Mucosa of stomach (tissue), 1 donor: Measurements from ENCODE around the gene SLC38A10.

ENCODE experiments used
- H3K27me3 ChIP-seq: one replicate; pipeline ENCODE4 v1.7.0; 2013; ENCODE audit warnings: mild to moderate bottlenecking, low read length; ENCODE audit not compliant: control insufficient read depth, insufficient read depth
- H3K36me3 ChIP-seq: one replicate; pipeline ENCODE4 v1.7.0; 2013; ENCODE audit warnings: low read length; ENCODE audit not compliant: control insufficient read depth, insufficient read depth
- H3K4me1 ChIP-seq: one replicate; pipeline ENCODE4 v1.7.0; 2013; ENCODE audit warnings: mild to moderate bottlenecking, low read length; ENCODE audit not compliant: control insufficient read depth, insufficient read depth
- H3K4me3 ChIP-seq: one replicate; pipeline ENCODE4 v1.7.0; 2013; ENCODE audit warnings: low read length
- H3K9ac ChIP-seq: one replicate; pipeline ENCODE4 v1.7.0; 2013; ENCODE audit warnings: mild to moderate bottlenecking, low read length, moderate library complexity
- H3K9me3 ChIP-seq: one replicate; pipeline ENCODE4 v1.7.0; 2013; ENCODE audit warnings: mild to moderate bottlenecking, low read length, moderate library complexity; ENCODE audit not compliant: control insufficient read depth
- donor health status: Pancreatic carcinoma.

The SLC38A10 gene

GRCh38 chr17:81234940-81235821 lies 59.9 kb downstream of the SLC38A10 start:
- Histone ChIP-seq H3K9ac (no peak overlapping the region), H3K9me3 (no peaks in the 10 kb centered on the region), H3K27me3 (no peaks in the 10 kb centered on the region), H3K4me1 (peaks cover 17% of the 10 kb centered on the region), H3K36me3 (no peaks in the 10 kb centered on the region), H3K4me3 (no peak overlapping the region)

GRCh38 chr17:81234506-81234855 lies 60.6 kb downstream of the SLC38A10 start:
- peaks cover 11% of the 10 kb centered on the region for H3K4me1 ChIP-seq
- no peak overlapping the region for H3K4me3 ChIP-seq
- H3K9me3 ChIP-seq: no peaks in the 10 kb centered on the region
- no peaks in the 10 kb centered on the region for H3K36me3 ChIP-seq
- no peaks in the 10 kb centered on the region for H3K27me3 ChIP-seq
- no peak overlapping the region for H3K9ac ChIP-seq

GRCh38 chr17:81233811-81234505 lies 61.1 kb downstream of the SLC38A10 start:
- H3K9me3 ChIP-seq: no peaks in the 10 kb centered on the region
- H3K27me3 ChIP-seq: no peaks in the 10 kb centered on the region
- H3K36me3 ChIP-seq: no peaks in the 10 kb centered on the region
- H3K4me1 ChIP-seq: peaks cover 11% of the 10 kb centered on the region
- no peak overlapping the region for H3K4me3 ChIP-seq
- H3K9ac ChIP-seq: no peak overlapping the region

- Histone ChIP-seq H3K4me1 (peaks cover 11% of the 10 kb centered on the region), H3K27me3 (no peaks in the 10 kb centered on the region), H3K9me3 (no peaks in the 10 kb centered on the region), H3K36me3 (no peaks in the 10 kb centered on the region), H3K4me3 (no peak overlapping the region), H3K9ac (no peak overlapping the region)
Observed at GRCh38 chr17:81233316-81233715, 61.8 kb downstream of the SLC38A10 start.

GRCh38 chr17:81232616-81233241 lies 62.4 kb downstream of the SLC38A10 start:
- Histone ChIP-seq H3K9me3 (no peaks in the 10 kb centered on the region), H3K9ac (no peak overlapping the region), H3K4me3 (no peak overlapping the region), H3K4me1 (peaks cover 6% of the 10 kb centered on the region), H3K36me3 (no peaks in the 10 kb centered on the region), H3K27me3 (no peaks in the 10 kb centered on the region)

GRCh38 chr17:81231766-81232581 lies 63.1 kb downstream of the SLC38A10 start:
- no peak overlapping the region for H3K4me3 ChIP-seq
- H3K9me3 ChIP-seq: no peaks in the 10 kb centered on the region
- H3K27me3 ChIP-seq: no peaks in the 10 kb centered on the region
- H3K4me1 ChIP-seq: no peaks in the 10 kb centered on the region
- H3K9ac ChIP-seq: no peak overlapping the region
- H3K36me3 ChIP-seq: no peaks in the 10 kb centered on the region

- H3K27me3 ChIP-seq: no peaks in the 10 kb centered on the region
- H3K36me3 ChIP-seq: no peaks in the 10 kb centered on the region
- H3K4me1 ChIP-seq: no peaks in the 10 kb centered on the region
- no peak overlapping the region for H3K9ac ChIP-seq
- no peak overlapping the region for H3K4me3 ChIP-seq
- no peaks in the 10 kb centered on the region for H3K9me3 ChIP-seq
Observed at GRCh38 chr17:81231121-81231645, 63.9 kb downstream of the SLC38A10 start.

- no peaks in the 10 kb centered on the region for H3K27me3 ChIP-seq
- no peak overlapping the region for H3K9ac ChIP-seq
- H3K9me3 ChIP-seq: no peaks in the 10 kb centered on the region
- H3K36me3 ChIP-seq: no peaks in the 10 kb centered on the region
- no peaks in the 10 kb centered on the region for H3K4me1 ChIP-seq
- H3K4me3 ChIP-seq: no peak overlapping the region
Observed at GRCh38 chr17:81230043-81230820, 64.9 kb downstream of the SLC38A10 start.

- Histone ChIP-seq H3K4me3 (no peak overlapping the region), H3K36me3 (no peaks in the 10 kb centered on the region), H3K27me3 (no peaks in the 10 kb centered on the region), H3K4me1 (no peaks in the 10 kb centered on the region), H3K9ac (no peak overlapping the region), H3K9me3 (no peaks in the 10 kb centered on the region)
Observed at GRCh38 chr17:81229666-81229920, 65.5 kb downstream of the SLC38A10 start.

- Histone ChIP-seq H3K27me3 (no peaks in the 10 kb centered on the region), H3K36me3 (no peaks in the 10 kb centered on the region), H3K9me3 (no peaks in the 10 kb centered on the region), H3K9ac (no peak overlapping the region), H3K4me1 (no peaks in the 10 kb centered on the region), H3K4me3 (no peak overlapping the region)
Observed at GRCh38 chr17:81228834-81229665, 66.1 kb downstream of the SLC38A10 start.
